ENCODE results near the gene CNOT2. TPM values are rescaled to one million over a fixed set of nuclear protein-coding genes. Genes with fewer than 3 reads are reported as not detected.

CNOT2 gene
- total RNA-seq, 1 experiment from 2014 or later = 73.7 TPM

GRCh38 chr12:70240673-70241072, 2.6 kb upstream of the CNOT2 start:
- Histone ChIP-seq H3K9me3 (ENCODE audit: low read length) (no peaks in the 10 kb centered on the region), H3K9ac (ENCODE audit: low read length) (no peak overlapping the region), H4K20me1 (ENCODE audit: low read length) (peaks cover 20% of the 10 kb centered on the region), H2AFZ (ENCODE audit: low read length) (no peak overlapping the region), H3K27me3 (ENCODE audit: low read length) (no peaks in the 10 kb centered on the region), H3K9me2 (replicated peaks; ENCODE audit: low read length) (no peaks in the 10 kb centered on the region), H3F3A (ENCODE audit: low read length, unreplicated experiment) (no peaks in the 10 kb centered on the region), H3K36me3 (ENCODE audit: low read depth, low read length) (peaks cover 5% of the 10 kb centered on the region; the same call in 1 of the 2 replicates), H3K4me2 (ENCODE audit: low read length) (no peak overlapping the region), H3K4me1 (ENCODE audit: insufficient read depth, low read length) (peaks cover 21% of the 10 kb centered on the region), H3K79me2 (ENCODE audit: low read length) (peaks cover 38% of the 10 kb centered on the region), H3K4me3 (ENCODE audit: low read length) (no peak overlapping the region), H3K27ac (ENCODE audit: low read length) (no peak overlapping the region)
- DNase-seq (no peak), ATAC-seq (no peak)
- CTCF ChIA-PET = no interaction called here
- BruUV-seq (replicated peaks) = no TSS peak
- TF ChIP-seq EZH2 (IDR thresholded peaks at IDR 0.05; ENCODE audit: low read length, unreplicated experiment) = no peak
- no peak for TF ChIP-seq EZH2phosphoT487 (IDR thresholded peaks at IDR 0.05; ENCODE audit: borderline replicate concordance, low read length)
- TF ChIP-seq, protein P1, sequence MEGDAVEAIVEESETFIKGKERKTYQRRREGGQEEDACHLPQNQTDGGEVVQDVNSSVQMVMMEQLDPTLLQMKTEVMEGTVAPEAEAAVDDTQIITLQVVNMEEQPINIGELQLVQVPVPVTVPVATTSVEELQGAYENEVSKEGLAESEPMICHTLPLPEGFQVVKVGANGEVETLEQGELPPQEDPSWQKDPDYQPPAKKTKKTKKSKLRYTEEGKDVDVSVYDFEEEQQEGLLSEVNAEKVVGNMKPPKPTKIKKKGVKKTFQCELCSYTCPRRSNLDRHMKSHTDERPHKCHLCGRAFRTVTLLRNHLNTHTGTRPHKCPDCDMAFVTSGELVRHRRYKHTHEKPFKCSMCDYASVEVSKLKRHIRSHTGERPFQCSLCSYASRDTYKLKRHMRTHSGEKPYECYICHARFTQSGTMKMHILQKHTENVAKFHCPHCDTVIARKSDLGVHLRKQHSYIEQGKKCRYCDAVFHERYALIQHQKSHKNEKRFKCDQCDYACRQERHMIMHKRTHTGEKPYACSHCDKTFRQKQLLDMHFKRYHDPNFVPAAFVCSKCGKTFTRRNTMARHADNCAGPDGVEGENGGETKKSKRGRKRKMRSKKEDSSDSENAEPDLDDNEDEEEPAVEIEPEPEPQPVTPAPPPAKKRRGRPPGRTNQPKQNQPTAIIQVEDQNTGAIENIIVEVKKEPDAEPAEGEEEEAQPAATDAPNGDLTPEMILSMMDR (conservative IDR thresholded peaks at IDR 0.05; ENCODE audit: low read depth, low read length) = no peak
- intact Hi-C loops (cut with micrococcal nuclease) = loop anchor here (5.0 to 10.0 kb wide), 2 partner anchors 127 to 304 kb away; partner anchors contain the start of gene KCNMB4
- POLR2A ChIA-PET (ENCODE audit: unreplicated experiment) = no interaction called here

- Histone ChIP-seq H3F3A (ENCODE audit: low read length, unreplicated experiment) (no peaks in the 10 kb centered on the region), H3K4me2 (ENCODE audit: low read length) (peak overlapping the region; percentile 79), H4K20me1 (ENCODE audit: low read length) (peaks cover 30% of the 10 kb centered on the region), H3K9me2 (replicated peaks; ENCODE audit: low read length) (no peaks in the 10 kb centered on the region), H3K9me3 (ENCODE audit: low read length) (no peaks in the 10 kb centered on the region), H3K27ac (ENCODE audit: low read length) (no peak overlapping the region), H3K4me1 (ENCODE audit: insufficient read depth, low read length) (peaks cover 33% of the 10 kb centered on the region), H2AFZ (ENCODE audit: low read length) (no peak overlapping the region), H3K4me3 (ENCODE audit: low read length) (peak overlapping the region; percentile 82), H3K27me3 (ENCODE audit: low read length) (no peaks in the 10 kb centered on the region), H3K79me2 (ENCODE audit: low read length) (peaks cover 50% of the 10 kb centered on the region), H3K36me3 (ENCODE audit: low read depth, low read length) (peaks cover 5% of the 10 kb centered on the region; the same call in 1 of the 2 replicates), H3K9ac (ENCODE audit: low read length) (peak overlapping the region; percentile 86)
- ChIA-PET CTCF (no interaction called here), POLR2A (ENCODE audit: unreplicated experiment) (no interaction called here)
- intact Hi-C loops (cut with micrococcal nuclease) = loop anchor here (2.0 to 10.0 kb wide), 4 partner anchors 125 to 341 kb away; partner anchors contain the start of gene KCNMB4
- DNase-seq (no peak), ATAC-seq (no peak)
- BruUV-seq (replicated peaks) = no TSS peak
- no peak for TF ChIP-seq EZH2phosphoT487 (IDR thresholded peaks at IDR 0.05; ENCODE audit: borderline replicate concordance, low read length)
- TF ChIP-seq, protein P1 (conservative IDR thresholded peaks at IDR 0.05; ENCODE audit: low read depth, low read length) = no peak
- TF ChIP-seq EZH2 (IDR thresholded peaks at IDR 0.05; ENCODE audit: low read length, unreplicated experiment) = no peak
Measured at GRCh38 chr12:70241845-70242244, 1.4 kb upstream of the CNOT2 start.
